ENCODE results near the gene THAP12.
A peak's percentile ranks its signal among the peaks of the same experiment; 100 is the strongest.

Gene THAP12

DNA sequence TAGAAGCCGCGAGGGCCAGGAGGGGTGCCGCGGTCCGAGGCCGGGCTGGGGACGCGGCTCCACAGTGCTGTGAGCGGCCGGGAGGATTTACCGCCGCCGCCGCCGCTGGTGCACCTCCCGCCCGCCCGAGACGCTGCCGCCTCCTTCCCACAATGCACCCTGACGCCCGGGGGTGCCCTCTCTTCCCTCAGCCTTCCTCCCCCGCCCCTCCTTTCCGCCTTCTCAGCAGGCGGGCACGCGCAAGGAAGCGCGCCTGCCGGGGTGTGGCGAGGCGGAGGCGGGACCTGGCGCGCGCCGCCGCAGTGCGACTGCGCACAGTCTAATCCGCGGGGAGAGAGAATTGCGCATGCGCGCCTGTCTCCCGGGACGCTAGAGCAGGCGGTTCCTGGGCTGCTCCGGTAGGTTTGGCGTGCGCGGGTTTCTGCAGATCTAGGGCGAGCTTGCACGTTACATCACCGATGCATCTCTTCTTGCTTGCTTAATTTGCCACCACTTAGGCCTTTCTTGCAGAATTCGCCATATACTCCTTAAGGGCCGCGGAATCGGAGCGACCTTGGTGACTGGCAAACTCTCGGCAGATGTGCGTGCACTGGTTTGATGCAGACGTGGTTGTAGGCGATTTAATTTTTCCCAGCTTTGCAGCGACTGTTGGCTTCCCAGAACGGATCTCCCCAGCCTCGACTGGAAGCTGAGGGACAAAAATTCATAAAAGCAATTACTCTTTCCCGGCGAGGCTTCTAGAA, at the start of gene THAP12, which contains the start of gene GVQW3:
THAP12 (minus strand) TSS at position 156 of the 743 bp plus-strand sequence. CDS start 296 bp downstream, outside the sequence.
GVQW3 (plus strand) TSS at position 347 of the 743 bp plus-strand sequence. CDS start 506 bp downstream, outside the sequence.
- TF ChIP-seq CTCF (IDR thresholded peaks at IDR 0.05), result peak; percentile 45
- TF ChIP-seq ZFX (IDR thresholded peaks at IDR 0.05; ENCODE audit: borderline replicate concordance), result no peak
- peak within 1 kb of the TSS; percentile 87 for H3K27ac ChIP-seq

DNA sequence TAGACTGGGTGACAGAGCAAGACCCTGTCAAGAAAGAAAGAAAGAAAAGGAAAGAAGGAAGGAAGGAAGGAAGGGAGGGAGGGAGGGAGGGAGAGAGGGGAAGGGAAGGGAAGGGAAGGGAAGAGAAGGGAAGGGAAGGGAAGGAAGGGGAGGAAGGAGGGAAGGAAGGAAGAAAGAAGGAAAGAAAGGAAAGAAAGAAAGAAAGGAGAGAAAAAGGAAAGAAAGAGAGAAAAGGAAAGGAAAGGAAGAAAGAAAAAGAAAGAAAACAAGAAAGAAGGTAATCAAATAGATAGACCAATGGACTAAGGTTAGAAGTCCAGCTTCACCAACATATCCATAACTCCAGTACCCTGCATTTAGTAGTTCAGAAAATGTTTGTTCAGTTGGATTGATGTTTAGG, 45.7 kb upstream of the THAP12 start:
- TF ChIP-seq CTCF (IDR thresholded peaks at IDR 0.05) (no peak), ZFX (IDR thresholded peaks at IDR 0.05; ENCODE audit: borderline replicate concordance) (no peak)
- H3K27ac ChIP-seq, result no peak overlapping the region

DNA sequence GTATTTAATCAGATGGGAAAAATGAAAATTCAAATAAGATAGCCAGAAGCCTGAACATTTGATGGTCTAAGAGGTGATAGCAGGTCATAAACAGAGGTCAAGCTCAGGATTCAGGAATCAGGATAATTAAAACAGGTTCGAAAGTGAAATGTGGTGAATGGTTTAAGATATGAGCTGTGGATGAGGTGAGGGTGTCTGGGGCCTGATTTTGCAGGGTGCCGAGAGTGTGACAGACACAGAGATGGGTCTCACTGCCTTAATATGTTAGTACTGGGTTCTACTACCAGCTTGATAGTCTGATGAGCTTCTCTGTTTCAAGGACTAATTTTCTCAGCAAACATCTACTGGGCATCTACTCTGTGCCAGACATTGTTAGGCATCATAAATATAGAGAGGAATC, 44.0 kb upstream of the THAP12 start:
- TF ChIP-seq CTCF (IDR thresholded peaks at IDR 0.05) (no peak), ZFX (IDR thresholded peaks at IDR 0.05; ENCODE audit: borderline replicate concordance) (no peak)
- no peak overlapping the region for H3K27ac ChIP-seq

DNA sequence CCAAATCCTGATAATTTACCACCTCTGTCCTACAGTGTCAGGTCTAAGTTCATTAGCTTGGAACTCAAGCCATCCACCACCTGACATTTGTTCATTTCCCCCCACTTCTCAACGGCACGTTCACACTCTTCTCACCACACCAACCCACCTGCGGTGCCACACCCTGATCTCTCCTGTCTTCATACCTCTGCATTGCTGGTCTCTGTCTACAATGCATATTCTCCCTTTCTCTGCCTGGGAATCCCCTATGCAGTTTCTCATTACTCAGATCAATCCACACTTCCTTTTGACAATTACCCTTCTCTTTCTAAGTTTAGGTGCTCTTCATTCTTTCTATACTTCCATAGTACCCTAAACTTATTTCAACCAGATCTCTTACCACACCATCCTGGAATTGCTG, 43.4 kb upstream of the THAP12 start:
- no peak overlapping the region for H3K27ac ChIP-seq
- TF ChIP-seq ZFX (IDR thresholded peaks at IDR 0.05; ENCODE audit: borderline replicate concordance) (no peak), CTCF (IDR thresholded peaks at IDR 0.05) (no peak)

DNA sequence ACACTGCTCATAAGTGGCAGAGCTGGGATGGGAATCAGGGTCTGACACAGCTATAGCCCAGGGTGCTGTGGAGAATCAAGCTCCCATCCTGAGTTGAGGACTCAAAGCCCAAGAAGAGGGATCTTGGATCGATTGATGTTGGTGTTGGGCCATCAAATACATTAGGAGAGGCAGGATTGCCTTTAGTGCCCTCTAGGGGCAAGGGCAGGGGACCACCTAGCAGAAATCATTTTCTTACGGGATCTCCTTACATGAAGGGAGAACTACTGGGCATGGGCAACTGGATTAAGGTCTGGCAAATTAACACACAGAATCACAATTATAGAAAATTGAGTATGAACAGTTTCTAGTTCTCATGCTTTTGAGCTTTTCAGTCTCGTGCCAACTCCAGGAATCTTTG, 39.0 kb upstream of the THAP12 start:
- H3K27ac ChIP-seq, result no peak overlapping the region
- no peak for TF ChIP-seq ZFX (IDR thresholded peaks at IDR 0.05; ENCODE audit: borderline replicate concordance)
- peak; percentile 80 for TF ChIP-seq CTCF (IDR thresholded peaks at IDR 0.05)

DNA sequence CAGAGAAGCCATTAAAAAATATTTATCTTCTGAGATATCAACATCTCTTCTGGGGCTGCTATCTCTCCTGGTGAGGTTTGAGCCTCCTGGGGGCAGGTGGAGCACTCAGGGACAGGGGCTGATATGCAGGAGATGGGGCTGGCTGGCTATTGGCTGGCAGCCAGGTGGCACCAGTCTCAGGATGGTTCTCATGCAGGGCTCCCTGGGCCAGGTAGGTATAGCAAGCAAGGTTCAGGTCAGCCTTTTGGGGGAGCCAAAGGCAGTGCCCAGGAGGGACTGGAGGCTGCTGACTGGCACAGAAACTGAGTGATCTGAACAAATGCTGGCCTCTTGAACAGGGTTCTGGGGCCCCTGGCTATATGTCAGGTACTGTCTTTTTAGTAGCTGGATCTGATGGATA, 34.1 kb upstream of the THAP12 start:
- H3K27ac ChIP-seq, result no peak overlapping the region
- TF ChIP-seq CTCF (IDR thresholded peaks at IDR 0.05), result no peak
- no peak for TF ChIP-seq ZFX (IDR thresholded peaks at IDR 0.05; ENCODE audit: borderline replicate concordance)

DNA sequence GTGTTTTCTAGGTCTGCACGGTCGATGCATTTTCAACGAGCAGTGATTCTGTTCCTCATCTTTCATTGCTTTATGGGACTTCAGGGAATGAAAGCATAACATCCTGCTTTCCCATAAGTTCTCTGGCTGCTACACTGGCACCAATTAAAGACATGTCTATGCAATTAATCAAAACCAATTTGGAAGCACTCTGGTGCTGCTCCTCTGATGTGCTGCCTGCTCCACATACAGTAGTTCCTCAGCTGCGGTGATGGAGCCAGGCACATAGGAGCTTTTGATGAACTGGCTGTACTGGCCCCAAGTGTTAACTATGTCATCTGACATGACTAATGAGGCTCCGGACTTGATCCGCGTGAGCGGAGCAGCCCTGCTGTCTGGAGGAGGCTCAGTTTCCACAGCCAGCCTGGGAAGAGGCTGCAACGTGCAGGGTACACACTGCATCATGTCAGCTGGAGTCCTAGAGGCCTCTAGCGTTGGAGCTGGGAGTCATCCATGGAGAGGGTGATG, 30.0 kb upstream of the THAP12 start:
- TF ChIP-seq CTCF (IDR thresholded peaks at IDR 0.05), result no peak
- TF ChIP-seq ZFX (IDR thresholded peaks at IDR 0.05; ENCODE audit: borderline replicate concordance), result no peak
- H3K27ac ChIP-seq, result no peak overlapping the region

Measured in 22Rv1 (cell line).